Tibial artery (tissue), 4 donors: Measurements from ENCODE around the gene CSDE1.

ENCODE experiments used
- DNase-seq, 2 donors: peaks; one replicate each; pipeline ENCODE4 v3.0.0-alpha.2; 2019
- H3K27ac ChIP-seq, 2 donors: fragments of 200-600 bp; sonication (generic) in 1 of 2; 1 replicate in 1 of 2; 2 replicates in 1 of 2; pipeline ENCODE4 v1.5.1; 2018 to 2019; ENCODE audit warnings: mild to moderate bottlenecking in 1 of 2
- H3K27me3 ChIP-seq, 2 donors: fragments of 200-600 bp; sonication (generic) in 1 of 2; one replicate each; pipeline versions ENCODE4 v1.5.1 to v1.6.0; 2016 to 2019
- H3K36me3 ChIP-seq, 3 donors: fragments of 200-600 bp; sonication (generic) in 2 of 3; one replicate each; pipeline ENCODE4 v1.5.1; 2016 to 2019; ENCODE audit warnings: mild to moderate bottlenecking in 2 of 3
- H3K4me1 ChIP-seq, 4 donors: fragments of 200-600 bp; sonication (generic) in 2 of 4; 1 replicate in 3 of 4; 2 replicates in 1 of 4; pipeline ENCODE4 v1.5.1; 2016 to 2019
- H3K4me3 ChIP-seq, 2 donors: fragments of 200-600 bp; sonication (generic) in 1 of 2; 1 replicate in 1 of 2; 2 replicates in 1 of 2; pipeline ENCODE4 v1.5.1; 2018 to 2019; ENCODE audit warnings: mild to moderate bottlenecking in 2 of 2
- H3K9me3 ChIP-seq, 3 donors: fragments of 200-600 bp; sonication (generic) in 1 of 3; one replicate each; pipeline ENCODE4 v1.5.1; 2016 to 2019
- intact Hi-C: fragments of 100-400 bp; cut with DNase I; formaldehyde crosslinking; loops from one replicate; pipeline ENCODE4 v1.15.0; 2023; ENCODE audit warnings: low total_unique reads
- TF ChIP-seq, protein P1 (sequence below), 2 experiments: fragments of 200-600 bp in 1 of 2; fragments of 450-650 bp in 1 of 2; IDR thresholded peaks; one replicate each; pipeline ENCODE4 v1.5.1; 2017 to 2019; ENCODE audit warnings: antibody characterized with exemption in 2 of 2, mild to moderate bottlenecking in 1 of 2, moderate library complexity in 1 of 2

CSDE1 gene

DNA sequence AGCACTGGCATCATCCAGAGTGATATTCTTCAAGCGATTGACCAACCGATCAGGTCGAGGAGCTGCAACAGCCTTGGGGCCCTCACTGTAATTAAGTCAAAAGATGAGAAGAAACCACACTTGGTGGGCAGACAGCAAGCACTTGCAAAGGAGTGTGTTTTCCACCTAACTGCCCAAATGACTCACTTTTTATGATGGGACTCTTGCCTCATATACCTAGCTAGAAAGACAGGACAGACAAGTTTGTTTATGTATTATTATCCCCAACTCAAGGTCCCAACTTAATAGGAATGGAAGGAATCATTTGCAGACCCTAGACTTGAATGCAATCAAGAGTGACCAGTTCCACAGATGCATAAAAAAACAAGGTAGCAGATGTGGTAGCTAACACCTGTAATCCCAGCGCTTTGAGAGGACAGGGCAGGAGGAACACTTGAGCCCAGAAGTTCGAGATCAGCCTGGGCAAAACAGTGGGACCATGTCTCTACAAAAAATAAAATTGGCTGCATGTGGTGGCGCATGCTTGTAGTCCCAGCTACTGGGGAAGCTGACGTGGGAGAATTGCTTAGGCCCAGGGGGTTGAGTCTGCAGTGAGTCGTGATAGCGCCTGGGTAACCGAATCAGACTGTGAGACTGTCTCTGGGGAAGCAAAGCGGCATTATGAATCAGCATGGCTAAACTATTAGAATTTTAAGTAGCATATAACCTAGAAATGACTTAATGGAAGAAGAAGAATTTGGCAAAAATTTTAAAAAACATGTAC lies 38.9 kb downstream of the CSDE1 start:
- no peaks in the 10 kb centered on the region for H3K27me3 ChIP-seq
- DNase-seq = no peak
- H3K36me3 ChIP-seq = peaks cover 64 to 67% (median 64%) of the 10 kb centered on the region in 3 donors
- H3K9me3 ChIP-seq = no peaks in the 10 kb centered on the region
- intact Hi-C loops = no loop called here
- H3K27ac ChIP-seq = no peak overlapping the region
- peaks cover 0 to 31% (median 6%) of the 10 kb centered on the region in 4 donors for H3K4me1 ChIP-seq
- no peak overlapping the region for H3K4me3 ChIP-seq
- TF ChIP-seq, protein P1, sequence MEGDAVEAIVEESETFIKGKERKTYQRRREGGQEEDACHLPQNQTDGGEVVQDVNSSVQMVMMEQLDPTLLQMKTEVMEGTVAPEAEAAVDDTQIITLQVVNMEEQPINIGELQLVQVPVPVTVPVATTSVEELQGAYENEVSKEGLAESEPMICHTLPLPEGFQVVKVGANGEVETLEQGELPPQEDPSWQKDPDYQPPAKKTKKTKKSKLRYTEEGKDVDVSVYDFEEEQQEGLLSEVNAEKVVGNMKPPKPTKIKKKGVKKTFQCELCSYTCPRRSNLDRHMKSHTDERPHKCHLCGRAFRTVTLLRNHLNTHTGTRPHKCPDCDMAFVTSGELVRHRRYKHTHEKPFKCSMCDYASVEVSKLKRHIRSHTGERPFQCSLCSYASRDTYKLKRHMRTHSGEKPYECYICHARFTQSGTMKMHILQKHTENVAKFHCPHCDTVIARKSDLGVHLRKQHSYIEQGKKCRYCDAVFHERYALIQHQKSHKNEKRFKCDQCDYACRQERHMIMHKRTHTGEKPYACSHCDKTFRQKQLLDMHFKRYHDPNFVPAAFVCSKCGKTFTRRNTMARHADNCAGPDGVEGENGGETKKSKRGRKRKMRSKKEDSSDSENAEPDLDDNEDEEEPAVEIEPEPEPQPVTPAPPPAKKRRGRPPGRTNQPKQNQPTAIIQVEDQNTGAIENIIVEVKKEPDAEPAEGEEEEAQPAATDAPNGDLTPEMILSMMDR (IDR thresholded peaks at IDR 0.05) = no peak

- TF ChIP-seq, protein P1 (IDR thresholded peaks at IDR 0.05) = no peak
- H3K27me3 ChIP-seq = no peaks in the 10 kb centered on the region
- peak within 1 kb of the TSS; percentile 89 for H3K4me3 ChIP-seq
- peak; percentile 93 to 97 for DNase-seq
- peak within 1 kb of the TSS; percentile 90 to 94 for H3K27ac ChIP-seq
- H3K4me1 ChIP-seq = peaks cover 0 to 30% (median 6%) of the 10 kb centered on the region in 4 donors
- no peaks in the 10 kb centered on the region for H3K9me3 ChIP-seq
- intact Hi-C loops = no loop called here
- H3K36me3 ChIP-seq = peaks cover 63 to 65% (median 64%) of the 10 kb centered on the region in 3 donors
These were observed 41.2 kb downstream of the CSDE1 start, which contains the start of gene NRAS for GRCh38 chr1:114716304-114717170. NRAS (minus strand) TSS chr1:114716771; CDS start chr1:114716160, 611 bp downstream.

DNA sequence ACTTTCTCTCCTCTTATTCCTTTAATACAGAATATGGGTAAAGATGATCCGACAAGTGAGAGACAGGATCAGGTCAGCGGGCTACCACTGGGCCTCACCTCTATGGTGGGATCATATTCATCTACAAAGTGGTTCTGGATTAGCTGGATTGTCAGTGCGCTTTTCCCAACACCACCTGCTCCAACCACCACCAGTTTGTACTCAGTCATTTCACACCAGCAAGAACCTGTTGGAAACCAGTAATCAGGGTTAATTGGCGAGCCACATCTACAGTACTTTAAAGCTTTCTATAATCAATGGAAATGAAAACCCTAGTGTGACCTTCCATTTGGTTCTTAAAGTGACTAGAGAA lies 41.9 kb downstream of the CSDE1 start:
- H3K9me3 ChIP-seq = no peaks in the 10 kb centered on the region
- peak overlapping the region; percentile 89 for H3K4me3 ChIP-seq
- no peaks in the 10 kb centered on the region for H3K27me3 ChIP-seq
- no peak for DNase-seq
- peak overlapping the region; percentile 90 to 94 for H3K27ac ChIP-seq
- H3K36me3 ChIP-seq = peaks cover 63 to 66% (median 65%) of the 10 kb centered on the region in 3 donors
- intact Hi-C loops = no loop called here
- TF ChIP-seq, protein P1 (IDR thresholded peaks at IDR 0.05) = no peak
- peaks cover 0 to 30% (median 6%) of the 10 kb centered on the region in 4 donors for H3K4me1 ChIP-seq

- H3K27me3 ChIP-seq = no peaks in the 10 kb centered on the region
- H3K36me3 ChIP-seq = peaks cover 56 to 65% (median 62%) of the 10 kb centered on the region in 3 donors
- H3K27ac ChIP-seq = no peak overlapping the region
- DNase-seq = no peak
- TF ChIP-seq, protein P1 (IDR thresholded peaks at IDR 0.05) = no peak
- H3K4me1 ChIP-seq = peaks cover 0 to 30% (median 6%) of the 10 kb centered on the region in 4 donors
- intact Hi-C loops = no loop called here
- no peaks in the 10 kb centered on the region for H3K9me3 ChIP-seq
- no peak overlapping the region for H3K4me3 ChIP-seq
These were observed 44.8 kb downstream of the CSDE1 start for GRCh38 chr1:114712977-114713376.

- no peak overlapping the region for H3K4me3 ChIP-seq
- no peaks in the 10 kb centered on the region for H3K9me3 ChIP-seq
- no peaks in the 10 kb centered on the region for H3K27me3 ChIP-seq
- peaks cover 71 to 87% (median 80%) of the 10 kb centered on the region in 3 donors for H3K36me3 ChIP-seq
- no peak overlapping the region for H3K27ac ChIP-seq
- TF ChIP-seq, protein P1 (IDR thresholded peaks at IDR 0.05) = no peak
- peaks cover 0 to 18% (median 4%) of the 10 kb centered on the region in 4 donors for H3K4me1 ChIP-seq
- no peak for DNase-seq
- intact Hi-C loops = no loop called here
These were observed 47.4 kb downstream of the CSDE1 start for GRCh38 chr1:114710360-114710759.
